ENCODE measurements around the gene PHF21B. TPM values are rescaled to one million over a fixed set of nuclear protein-coding genes. Genes with fewer than 3 reads are reported as not detected.

The PHF21B gene
- total RNA-seq, 2 donors from 2014 or later: 0.40 TPM; not detected in 1

DNA sequence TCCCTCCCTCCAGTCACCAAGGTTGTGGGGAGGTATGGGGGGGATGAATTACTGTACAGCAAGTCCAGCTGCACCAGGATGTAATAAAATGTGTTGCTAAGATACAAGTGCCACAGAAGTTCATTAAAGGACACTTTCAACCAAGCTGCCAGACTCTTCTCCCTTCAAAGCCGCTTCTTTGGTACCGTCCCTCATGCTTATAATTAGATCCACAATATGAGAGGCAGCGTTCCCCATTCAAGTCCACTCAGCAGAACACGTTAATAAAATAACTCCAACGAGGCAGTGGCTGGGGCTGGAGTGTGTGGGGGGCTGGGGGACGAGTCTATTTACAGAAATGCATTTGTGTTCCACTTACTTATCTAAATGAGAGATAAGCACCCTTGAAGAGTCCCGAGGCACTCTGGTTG, 14.7 kb downstream of the PHF21B start:
- no peak for DNase-seq
- intact Hi-C loops (cut with DNase I, micrococcal nuclease): no loop called here
- no peak for ATAC-seq

DNA sequence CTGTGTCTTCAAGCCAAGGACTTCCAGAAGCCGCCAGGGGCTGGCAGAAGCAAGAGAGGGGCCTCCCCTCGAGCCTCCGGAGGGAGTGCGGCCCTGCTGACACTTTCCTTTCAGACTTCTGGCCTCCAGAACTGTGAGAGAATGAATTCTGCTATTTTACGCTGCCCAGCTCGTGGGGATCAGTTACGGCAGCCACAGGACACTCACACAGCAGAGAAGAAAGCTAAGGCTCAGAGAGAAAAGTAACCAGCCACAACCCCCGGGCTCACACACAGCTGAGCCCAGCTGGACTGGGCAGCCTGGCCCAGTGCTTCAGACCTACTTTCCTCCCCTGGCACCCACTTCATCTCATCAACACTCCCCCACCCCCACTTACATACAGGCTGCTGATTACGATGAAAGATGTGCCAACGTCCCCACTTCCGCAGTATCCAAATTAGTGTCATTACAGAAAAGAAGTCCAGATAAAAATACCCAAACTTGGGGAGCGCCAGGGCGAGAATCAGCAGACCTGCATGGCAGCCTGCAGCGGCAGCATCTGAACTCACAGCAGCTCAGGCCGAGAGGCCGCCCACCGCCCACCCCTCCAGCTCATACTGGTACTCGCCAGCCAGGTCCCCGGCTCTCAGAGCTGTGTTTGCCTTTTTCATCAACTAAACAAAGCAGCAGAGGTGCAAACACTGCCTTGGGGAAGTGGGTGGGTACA, 15.3 kb downstream of the PHF21B start:
- intact Hi-C loops (cut with DNase I, micrococcal nuclease): no loop called here
- DNase-seq (no peak), ATAC-seq (no peak)

GRCh38 chr22:44992166-44992565, 17.6 kb downstream of the PHF21B start:
- intact Hi-C loops (cut with DNase I, micrococcal nuclease): no loop called here

GRCh38 chr22:44991218-44991617, 18.6 kb downstream of the PHF21B start:
- ATAC-seq (no peak), DNase-seq (no peak)
- intact Hi-C loops (cut with DNase I, micrococcal nuclease): no loop called here

More at GRCh38 chr22:44992166-44992565, 17.6 kb downstream of the PHF21B start:
- DNase-seq: no peak
- ATAC-seq: no peak

GRCh38 chr22:44990810-44991209, 19.0 kb downstream of the PHF21B start:
- intact Hi-C loops (cut with DNase I, micrococcal nuclease): no loop called here
- no peak for ATAC-seq
- DNase-seq: no peak

GRCh38 chr22:44990328-44990727, 19.5 kb downstream of the PHF21B start:
- ATAC-seq (no peak), DNase-seq (no peak)
- intact Hi-C loops (cut with DNase I, micrococcal nuclease): no loop called here

DNA sequence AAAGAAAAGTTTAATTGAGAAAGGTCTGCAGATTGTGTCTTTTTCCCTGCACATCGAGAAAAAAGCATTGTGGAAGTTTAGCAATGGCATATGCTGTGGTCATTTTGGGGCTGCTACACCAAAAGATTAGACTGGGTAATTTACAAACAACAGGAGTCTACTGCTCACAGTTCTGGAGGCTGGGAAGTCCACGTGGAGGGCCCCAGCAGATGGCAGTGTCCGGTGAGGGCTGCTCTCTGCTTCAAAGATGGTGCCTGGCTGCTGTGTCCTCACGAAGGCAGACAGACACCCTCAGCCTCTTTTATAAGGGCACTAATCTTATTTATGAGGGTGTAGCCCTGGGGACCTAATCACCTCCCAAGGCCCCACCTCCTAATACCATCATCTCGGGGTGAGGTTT, 21.1 kb downstream of the PHF21B start:
- intact Hi-C loops (cut with DNase I, micrococcal nuclease): no loop called here
- no peak for ATAC-seq
- DNase-seq: no peak

DNA sequence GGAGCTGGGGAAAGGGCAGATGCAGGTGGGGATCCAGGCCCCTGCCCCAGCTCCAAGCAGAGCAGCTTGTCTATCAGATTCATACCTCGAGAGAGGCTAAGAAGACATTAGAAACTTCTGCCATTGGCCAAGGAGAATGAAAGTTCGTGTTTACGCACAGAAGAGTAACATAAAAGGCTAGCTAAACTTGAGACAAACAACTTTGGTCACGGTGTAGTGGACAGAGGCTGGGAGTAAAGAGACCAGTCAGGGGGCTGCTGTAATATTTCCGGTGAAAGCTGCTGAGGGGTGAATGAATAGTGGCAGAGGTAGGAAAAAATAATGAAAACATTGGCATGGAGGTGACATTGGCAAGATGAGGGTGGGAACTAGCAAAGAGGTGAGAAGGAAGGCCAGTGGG, 22.9 kb downstream of the PHF21B start:
- intact Hi-C loops (cut with DNase I, micrococcal nuclease): no loop called here
- DNase-seq (no peak), ATAC-seq (no peak)

DNA sequence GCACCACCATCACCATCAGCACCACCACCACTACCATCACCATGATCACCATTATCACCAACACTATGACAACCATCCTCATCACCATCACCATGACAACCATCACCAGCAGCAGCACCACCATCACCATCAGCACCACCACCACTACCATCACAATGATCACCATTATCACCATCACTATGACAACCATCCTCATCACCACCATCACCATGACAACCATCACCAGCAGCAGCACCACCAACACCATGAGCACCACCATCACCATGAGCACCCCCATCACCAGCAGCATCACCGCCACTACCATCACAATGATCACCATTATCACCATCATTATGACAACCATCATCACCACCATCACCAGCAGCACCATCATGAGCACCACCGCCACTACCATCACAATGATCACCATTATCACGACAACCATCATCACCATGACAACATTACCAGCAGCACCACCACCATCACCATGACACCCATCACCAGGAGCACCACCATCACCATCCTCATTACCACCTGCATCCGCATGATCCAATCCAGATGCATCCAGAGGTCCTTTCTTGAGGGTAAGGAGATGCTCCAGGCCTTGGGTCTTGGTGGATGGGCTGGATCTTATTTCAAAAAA, 23.8 kb downstream of the PHF21B start:
- intact Hi-C loops (cut with DNase I, micrococcal nuclease): no loop called here
- DNase-seq (no peak), ATAC-seq (no peak)

DNA sequence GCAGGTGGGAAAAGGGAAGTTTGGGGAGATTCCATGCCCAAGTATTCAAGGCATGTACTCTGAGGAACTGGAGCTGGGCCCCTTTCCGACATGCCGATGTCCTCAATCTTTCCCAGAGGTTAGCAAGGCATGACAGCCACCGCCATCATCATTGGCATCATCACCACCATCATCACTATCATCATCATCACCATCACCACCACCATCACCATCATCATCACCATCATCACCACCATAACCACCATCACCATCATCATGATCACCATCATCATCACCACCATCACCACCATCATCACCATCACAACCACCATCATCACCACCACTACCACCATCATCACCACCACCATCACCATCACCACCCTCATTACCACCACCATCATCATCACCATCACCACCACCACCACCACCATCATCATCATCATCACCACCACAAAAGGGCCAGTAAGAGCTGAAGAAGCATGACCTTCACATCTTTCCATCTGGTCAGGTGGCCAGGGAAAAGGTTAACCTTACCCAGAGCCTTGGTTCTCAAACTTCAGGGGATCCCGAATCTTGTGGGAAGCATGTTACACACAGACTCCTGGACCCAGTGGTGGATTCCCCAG, 25.8 kb downstream of the PHF21B start:
- ATAC-seq (no peak), DNase-seq (no peak)
- intact Hi-C loops (cut with DNase I, micrococcal nuclease): no loop called here

DNA sequence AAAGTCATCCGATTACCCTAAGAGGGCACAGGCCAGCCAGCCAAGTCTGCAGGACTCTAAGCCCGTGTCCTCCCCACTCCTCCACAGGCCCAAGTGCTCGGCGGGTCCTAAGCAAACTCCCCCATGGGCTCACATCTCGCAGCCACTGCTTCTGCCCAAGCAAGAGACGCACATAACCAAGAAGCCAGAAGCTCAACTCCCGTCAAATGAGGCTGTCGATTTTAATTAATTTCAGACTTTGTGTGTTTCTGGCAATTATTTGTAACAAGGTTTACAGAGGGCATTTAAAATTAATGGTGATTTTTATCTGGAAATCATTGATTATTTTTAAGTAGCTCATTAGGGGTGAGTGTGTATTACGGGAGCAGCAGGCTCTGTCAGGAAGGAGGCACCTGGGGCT, 27.4 kb downstream of the PHF21B start:
- DNase-seq (no peak), ATAC-seq (no peak)
- intact Hi-C loops (cut with DNase I, micrococcal nuclease): no loop called here

- intact Hi-C loops (cut with DNase I, micrococcal nuclease): no loop called here
- DNase-seq: no peak
- ATAC-seq: no peak
These were observed 27.9 kb downstream of the PHF21B start for GRCh38 chr22:44981857-44982256.

DNA sequence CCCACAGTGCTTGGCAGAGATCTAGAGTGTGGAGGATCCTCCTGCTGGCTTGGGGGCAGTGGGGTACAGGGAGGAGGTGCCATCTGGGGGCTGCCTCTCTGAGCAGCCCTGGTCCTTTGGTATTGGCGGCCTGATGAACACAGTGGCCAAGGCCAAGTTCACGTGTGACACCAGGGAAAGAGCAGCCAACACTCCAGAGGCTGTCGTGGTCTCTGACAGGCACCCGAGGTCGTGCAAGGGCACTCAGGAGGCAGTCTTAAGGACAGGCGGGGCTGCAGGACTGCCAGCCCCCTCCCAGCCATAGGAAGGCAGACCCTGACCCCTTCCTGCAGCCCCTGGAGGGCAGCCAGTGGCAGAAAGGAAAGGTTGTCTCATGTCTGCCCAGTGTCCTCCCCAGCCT, 30.7 kb downstream of the PHF21B start:
- intact Hi-C loops (cut with DNase I, micrococcal nuclease): no loop called here
- no peak for ATAC-seq
- DNase-seq: no peak

DNA sequence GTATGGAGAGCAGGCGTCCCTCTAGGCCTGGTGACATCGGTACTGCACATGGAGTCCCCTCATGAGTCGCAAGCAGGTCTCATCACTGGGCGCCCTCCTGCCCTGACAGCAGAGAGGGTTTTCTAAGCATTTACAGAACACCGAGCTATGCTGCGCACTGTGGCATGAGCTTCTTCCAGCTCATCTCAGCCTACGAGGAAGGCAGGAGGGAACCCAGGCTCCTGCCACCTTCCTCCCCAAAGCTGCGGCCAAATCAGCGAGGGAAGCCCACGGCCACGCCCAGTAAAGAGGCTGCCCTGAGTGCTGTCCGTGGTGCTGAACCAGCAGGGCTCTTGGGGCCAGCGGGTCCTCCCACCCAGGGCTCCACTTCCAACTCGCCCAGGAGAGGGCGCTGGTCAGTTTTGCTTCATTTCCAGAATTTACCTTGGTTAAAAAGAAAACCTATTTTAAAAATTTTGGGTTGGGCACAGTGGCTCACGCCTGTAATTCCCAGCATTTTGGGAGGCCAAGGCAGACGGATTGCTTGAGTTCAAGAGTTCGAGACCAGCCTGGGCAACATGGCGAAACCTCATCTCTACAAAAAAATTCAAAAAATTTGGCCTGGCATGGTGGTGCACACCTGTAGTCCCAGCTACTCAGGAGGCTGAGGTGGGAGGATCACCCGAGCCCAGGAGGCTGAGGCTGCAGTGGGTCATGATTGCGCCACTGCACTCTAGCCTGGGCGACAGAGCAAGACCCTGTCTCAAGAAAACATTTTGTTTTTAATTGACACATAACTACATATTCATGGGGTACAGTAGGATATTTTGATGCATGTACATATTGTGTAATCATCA, 34.2 kb downstream of the PHF21B start:
- ATAC-seq (peak; percentile 92), DNase-seq (peak; percentile 60 to 89)
- intact Hi-C loops (cut with DNase I, micrococcal nuclease): no loop called here

GRCh38 chr22:44974454-44974853, 35.4 kb downstream of the PHF21B start:
- DNase-seq (no peak), ATAC-seq (no peak)
- intact Hi-C loops (cut with DNase I, micrococcal nuclease): no loop called here

GRCh38 chr22:44973829-44974228, 36.0 kb downstream of the PHF21B start:
- intact Hi-C loops (cut with DNase I, micrococcal nuclease): no loop called here
- DNase-seq: no peak
- no peak for ATAC-seq

- DNase-seq: peak; percentile 34 to 41
- intact Hi-C loops (cut with DNase I, micrococcal nuclease): no loop called here
- peak; percentile 85 for ATAC-seq
These were observed 37.3 kb downstream of the PHF21B start for GRCh38 chr22:44972363-44973083.

DNA sequence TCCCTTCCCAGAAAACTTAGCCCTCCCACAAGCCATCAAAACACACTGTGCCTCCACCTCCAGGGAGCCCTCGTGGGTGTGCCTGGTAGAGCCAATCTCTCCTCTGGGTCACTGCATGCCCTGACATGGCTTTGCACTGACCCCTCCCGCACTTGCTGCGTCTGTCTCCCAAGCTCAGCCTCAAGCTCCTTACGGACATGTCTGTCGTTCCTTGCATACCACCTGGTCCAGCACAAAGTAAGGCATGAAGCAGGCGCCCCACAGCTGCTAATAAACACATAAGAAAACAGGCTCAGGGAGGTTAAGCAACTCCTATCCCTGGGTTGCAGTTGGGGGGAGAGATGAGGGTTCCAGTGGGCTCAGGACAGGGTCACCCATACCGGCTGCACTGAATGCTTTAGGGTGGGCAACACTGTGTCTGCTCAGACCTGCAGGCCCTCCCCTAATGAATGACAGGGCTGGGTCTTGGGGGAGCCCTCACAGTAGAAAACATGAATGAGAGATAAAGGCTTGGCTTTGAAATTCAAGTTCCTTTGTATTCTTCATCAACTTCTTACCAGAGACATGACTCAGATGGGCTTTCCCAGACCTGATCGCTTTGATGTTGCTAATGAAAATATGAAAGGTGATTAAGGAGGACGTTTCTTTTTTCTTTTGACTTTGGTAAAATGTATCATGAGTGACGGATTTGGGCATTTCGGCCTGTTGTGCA, 38.0 kb downstream of the PHF21B start:
- no peak for DNase-seq
- intact Hi-C loops (cut with DNase I, micrococcal nuclease): no loop called here
- no peak for ATAC-seq

Measured in left colon (tissue), 2 donors.